ENCODE measurements around the gene MINDY1.

The MINDY1 gene

DNA sequence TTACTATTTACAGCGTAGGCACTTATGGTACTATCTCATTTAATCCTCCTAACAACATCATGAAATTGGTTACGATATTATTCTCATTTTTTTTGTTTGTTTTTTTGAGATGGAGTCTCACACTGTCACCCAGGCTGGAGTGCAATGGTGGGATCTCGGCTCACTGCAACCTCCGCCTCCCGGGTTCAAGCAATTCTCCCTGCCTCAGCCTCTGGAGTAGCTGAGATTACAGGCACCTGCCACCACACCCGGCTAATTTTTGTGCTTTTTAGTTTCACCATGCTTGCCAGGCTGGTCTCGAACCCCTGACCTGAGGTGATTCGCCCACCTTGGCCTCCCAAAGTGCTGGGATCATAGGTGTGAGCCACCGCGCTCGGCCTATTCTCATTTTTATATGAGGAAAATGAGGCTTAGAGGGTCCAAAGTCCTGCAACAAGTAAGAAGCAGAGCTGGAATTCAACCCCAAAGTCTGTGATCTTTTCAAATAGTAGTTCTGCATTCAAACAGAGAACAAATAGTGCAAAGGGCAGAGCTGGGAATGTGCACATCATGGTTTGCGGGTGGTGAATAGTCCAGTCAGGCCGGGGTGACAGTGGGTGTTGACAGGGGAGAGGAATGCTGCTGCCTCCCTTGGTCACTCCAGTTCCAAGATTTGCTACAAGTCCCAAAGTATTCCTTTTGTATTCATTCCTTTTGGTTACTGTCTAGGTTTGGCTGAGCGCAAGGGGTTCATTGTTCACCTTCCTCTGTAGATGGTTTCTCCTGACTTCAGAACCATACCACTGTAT lies 6.2 kb upstream of the MINDY1 start:
- no peak for DNase-seq

DNA sequence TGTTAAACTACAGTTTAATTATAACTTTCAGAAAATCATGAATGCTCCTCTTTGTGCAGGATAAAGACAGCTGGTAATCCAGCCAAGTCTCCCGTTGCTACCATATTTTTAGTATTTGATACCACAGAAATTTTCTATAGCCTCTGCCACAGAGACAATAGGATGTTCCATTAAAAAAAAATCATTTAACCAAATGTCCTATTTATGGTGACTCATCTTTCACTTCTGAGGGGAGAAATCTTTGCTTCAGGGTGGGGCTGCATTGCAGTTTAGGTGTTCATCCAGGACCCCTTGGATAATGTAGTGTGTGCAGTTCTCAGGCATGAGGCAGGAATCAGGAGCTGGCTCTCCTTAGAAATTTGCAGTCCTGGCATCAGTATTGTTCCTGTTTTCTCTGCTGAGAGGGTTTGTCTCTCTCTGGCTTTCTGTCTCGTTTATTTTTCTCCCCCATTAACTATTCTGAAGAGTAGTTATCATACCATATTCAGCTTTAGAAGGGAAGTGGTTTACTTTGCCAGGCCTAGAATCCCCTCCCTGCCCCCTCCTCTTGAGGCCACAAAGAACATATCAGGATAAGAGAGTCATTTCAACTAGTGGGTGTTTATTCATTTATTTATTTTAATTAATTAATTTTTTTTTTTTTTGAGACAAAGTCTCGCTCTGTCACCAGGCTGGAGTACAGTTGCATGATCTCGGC lies 4.6 kb upstream of the MINDY1 start:
- no peak for DNase-seq

DNA sequence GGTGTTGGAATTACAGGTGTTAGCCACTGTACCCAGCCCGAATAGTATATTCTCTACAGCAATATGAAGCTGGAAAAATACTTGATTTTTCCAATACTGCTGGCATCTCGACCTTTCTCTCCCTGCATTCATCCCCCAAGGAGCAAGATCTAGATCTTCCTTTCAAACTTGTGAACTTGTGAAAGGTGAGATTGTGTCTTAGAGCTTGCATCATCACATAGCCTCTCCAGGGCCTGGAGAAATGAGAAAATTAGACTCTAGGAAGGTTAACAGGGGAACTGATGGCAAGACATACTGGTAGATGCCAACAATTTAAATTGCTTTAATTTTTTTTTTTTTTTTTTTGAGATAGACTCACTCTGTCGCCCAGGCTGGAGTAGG lies 3.6 kb upstream of the MINDY1 start:
- DNase-seq: no peak

DNA sequence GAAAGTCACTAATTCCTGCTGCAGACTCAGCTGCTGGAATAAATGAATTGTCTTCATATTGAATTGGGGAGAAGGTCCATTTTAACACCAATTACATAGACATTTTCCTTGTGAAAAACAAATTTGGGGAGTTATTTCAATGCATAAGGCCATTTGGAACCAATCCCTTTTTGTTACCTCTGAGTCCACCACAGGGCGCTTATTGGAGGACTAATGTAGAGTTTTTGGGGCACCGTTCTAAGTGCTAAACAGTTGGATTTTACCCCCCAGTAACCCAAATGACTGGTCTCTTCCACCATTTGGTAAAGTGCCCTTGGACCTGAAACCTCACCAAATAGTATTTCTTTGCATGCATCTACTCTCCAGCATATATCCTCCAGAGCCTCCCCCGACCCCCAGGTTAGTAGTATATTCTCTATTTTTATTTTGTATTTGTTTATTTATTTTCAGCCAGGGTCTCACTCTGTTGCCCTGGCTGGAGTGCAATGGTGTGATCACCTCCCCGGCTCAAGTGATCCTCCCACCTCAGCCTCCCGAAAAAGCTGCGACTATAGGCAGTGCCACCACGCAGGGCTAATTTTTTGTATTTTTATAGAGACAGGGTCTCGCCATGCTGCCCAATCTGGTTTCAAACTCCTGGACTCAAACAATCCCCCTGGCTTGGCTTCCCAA lies 3.1 kb upstream of the MINDY1 start:
- DNase-seq: no peak

DNA sequence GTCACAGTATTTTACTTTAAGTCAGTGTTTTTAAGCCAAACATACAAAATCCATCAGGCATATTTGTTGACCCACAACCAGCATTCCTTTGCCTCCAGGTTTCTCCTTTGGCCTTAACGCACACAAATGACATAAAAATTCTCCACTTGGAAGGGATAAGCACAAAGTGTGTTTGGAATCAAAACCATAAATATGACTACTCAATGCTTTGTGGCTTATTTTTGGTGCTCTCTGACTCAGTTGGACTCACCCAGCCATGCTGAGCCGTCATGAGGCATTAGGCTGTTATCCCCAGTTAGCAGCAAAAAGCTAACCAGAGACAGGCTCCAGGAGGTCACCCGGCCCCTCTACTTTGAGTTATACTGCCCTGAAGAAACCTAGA lies 2.5 kb upstream of the MINDY1 start:
- DNase-seq: no peak

DNA sequence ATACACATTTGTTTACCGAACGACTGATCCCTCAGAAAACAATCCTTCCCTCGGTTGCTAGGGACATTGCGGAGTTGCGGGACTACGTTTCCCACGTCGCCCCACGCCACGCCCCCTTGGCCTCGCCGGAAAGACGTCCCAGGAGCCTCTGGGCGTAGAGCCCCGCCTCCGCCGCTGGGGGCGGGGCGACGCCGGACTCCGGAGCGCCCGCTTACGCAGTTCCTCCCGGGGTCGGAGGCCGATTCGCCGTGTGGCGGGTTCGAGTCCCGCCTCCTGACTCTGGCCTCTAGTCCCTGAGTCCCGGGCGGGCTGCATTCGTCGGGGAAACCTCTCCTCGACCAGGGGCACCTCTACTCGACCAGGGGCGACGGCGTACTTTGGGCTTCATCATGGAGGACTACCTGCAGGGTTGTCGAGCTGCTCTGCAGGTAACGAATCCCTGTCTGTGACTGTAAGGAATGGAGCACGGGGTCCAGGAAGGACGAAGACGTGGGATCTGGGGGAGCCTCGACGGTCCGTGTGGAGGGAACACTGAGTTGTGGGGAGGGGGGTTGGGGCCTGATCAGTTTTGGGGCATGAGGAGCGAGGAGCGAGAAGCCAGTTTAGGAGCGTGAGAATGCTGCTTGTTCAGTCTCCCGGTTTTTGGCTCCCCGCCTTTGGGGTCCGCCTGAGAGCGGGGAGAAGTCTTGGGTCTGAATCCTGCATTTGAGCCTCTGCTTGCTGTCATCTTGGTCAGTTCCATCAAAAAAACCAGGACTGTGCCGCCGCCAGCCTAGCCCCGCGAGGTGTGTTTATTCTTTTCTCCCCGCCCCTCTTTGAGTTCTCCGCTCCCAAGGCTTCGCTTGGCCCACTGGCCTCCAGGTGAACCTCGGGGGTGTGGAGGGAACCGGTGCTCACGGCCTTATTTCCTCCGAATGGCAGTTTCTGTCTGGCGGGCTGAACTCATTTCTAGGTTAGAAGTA lies 1.8 kb upstream of the MINDY1 start, which contains the start of gene PRUNE1:
Gene PRUNE1, plus strand, starts transcription at position 206 of the 962 bp plus-strand sequence. Its CDS starts 184 bp downstream, at position 390.
- DNase-seq: peak; percentile 46 to 97 (median 88)

DNA sequence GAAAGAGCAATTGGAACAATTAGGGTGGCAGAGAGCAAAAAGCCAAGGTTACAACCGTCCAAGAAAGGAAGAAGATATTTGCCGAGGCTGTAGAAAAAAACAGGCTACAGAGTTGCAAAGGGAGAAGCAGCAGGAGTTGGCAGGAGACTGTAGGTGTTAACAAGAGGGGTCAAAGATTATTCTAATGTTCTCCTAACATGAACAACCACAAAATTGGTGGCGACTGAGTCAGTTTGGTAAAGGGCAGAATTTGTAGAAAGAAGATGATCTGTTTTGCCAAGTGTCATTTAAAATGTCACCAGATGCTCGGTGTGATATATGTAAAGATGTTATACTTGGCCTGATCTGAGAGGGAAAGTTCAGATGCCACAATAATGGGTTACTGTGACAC lies 1.1 kb upstream of the MINDY1 start:
- DNase-seq: no peak

DNA sequence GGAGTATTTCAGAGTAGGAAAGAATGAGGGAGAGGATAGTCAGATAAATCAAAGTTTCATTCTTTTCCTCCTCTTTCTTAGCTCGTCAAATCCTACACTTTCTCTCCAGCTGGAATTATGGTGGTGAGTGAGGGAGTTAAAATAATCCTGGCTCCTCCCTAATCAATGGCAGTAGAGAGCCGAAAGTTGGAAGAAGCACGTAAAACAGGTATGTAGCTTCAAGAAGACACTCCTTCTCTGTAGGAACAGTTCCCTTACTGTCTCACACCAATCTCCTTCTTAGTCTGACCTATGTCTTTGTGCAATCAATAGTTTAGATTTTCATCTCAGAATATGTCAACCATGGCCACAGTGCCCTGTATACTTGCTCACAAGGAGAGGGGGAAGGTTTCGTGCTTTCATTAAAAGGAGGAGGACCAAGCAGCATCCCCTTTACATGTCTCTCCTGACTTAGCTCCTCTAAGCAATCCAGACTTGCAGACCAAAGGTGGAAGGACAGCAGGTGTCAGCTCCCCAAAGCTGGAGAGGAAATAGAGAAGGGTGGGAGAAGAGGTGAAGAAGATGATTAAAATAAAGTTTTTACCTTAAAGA lies 878 bp downstream of the MINDY1 start:
- peak in 1 of 56 donors; percentile 29 for DNase-seq

DNA sequence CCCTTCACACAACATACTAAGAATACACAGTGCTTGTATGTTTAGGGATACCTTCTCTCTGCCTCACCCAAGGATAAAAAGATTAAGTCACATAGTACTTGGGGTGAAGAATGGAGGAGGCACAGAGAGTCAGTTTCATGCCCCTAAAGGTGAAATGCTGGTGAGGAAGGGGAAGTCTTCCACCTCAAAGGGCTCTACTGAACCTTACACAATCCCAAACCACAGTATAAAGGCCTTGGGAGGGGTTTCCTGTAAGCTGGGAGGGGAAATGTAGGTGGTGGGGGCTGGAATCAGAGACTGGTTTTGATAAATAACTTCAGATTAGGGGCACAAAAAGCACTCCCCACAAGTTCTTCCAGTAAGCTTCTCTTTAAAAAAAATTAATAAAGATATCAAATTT lies 3.5 kb downstream of the MINDY1 start:
- no peak for DNase-seq

DNA sequence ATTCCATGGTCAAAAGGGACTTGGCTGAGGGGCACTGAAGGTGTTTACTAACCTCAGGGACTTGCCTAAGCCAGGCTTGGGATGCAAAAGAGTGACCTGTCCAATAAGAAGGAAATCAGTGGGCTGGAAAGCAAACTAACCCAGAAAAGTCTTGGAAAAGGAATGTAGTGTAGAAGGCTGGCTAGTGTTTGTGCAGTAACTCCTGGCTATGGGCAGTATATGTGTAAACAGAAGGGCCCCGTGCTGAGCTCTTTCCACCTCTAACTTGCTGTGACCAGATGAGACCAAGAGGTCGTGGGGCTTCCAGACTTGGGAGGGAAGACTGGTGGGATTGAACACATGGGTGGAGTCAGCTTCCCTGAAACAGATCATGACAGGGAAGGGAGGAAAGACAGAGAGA lies 4.1 kb downstream of the MINDY1 start:
- no peak for DNase-seq

DNA sequence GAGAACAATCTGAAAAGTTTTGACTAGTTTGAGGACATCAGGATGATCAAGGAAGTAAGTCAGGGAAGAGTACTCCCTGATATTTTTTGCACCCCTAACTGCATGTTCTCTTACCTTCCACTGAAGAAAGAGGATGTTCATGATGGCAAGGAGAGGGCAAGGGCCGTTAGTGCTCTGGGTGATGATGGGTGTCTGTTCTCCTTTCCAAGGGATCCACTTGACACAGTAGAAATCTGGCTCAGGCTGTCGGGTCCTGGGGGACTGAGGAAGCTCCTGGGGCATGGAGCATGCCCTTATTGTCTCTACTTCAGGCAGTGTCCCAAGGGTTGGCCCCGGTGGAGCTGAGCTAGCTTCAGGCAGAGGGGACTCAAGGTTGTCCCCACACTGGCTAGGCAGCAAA lies 4.7 kb downstream of the MINDY1 start:
- no peak for DNase-seq

DNA sequence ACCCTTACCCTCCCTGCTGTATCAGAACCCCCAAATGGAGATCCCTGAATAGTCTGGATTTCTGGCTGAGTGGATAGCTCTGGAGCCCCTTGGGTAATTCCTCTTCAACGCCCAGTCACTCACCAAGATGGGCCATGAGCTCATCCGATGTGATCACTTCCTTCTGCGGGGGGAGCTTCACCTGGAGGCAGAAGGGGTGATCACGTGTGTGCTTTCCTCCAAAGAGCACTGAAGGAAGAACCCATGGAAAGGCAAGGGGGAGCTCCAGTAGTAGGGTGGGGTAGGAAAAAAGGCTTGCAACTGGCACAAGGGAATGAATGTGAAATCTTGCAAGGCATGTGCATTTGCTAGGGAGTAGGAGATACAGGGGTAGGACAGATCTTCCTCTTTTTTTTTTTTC lies 5.1 kb downstream of the MINDY1 start:
- DNase-seq: no peak

DNA sequence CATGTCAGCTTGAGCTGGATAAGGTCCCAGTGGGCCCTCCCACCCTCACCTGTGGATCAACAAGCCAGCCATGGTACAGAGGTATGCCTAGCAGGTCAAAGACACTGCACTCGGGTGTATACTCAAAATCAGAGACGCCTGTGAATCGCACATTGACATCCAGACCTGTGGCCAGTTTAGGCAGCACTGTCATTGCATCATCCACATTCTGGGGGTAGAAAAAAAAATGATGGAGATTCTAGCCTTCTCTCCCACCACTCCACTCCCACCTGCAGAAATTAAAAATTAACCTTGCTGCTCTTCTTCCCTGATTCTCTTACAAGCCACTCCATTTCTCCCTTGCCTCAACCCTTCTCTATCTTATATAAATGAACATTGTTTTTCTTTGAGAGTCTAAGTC lies 6.3 kb downstream of the MINDY1 start:
- no peak for DNase-seq

DNA sequence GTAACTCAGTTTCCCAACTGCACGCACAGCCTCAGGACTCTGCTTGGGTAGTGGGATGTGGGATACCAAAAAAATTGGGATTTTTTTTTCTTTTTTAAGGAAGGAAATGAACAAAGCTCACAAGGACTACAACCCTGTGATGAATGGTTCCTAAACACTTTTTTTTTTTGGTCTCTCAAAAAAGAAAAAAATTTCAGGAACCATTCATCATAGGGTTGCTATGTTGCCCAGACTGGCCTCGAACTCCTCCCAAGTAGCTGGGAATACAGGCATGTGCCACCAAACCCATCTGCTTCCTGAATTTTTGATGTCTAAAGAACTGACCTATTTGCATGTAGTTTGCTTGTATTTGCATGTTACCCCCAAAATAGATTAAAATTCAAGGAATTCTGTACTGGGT lies 6.8 kb downstream of the MINDY1 start:
- no peak for DNase-seq

DNA sequence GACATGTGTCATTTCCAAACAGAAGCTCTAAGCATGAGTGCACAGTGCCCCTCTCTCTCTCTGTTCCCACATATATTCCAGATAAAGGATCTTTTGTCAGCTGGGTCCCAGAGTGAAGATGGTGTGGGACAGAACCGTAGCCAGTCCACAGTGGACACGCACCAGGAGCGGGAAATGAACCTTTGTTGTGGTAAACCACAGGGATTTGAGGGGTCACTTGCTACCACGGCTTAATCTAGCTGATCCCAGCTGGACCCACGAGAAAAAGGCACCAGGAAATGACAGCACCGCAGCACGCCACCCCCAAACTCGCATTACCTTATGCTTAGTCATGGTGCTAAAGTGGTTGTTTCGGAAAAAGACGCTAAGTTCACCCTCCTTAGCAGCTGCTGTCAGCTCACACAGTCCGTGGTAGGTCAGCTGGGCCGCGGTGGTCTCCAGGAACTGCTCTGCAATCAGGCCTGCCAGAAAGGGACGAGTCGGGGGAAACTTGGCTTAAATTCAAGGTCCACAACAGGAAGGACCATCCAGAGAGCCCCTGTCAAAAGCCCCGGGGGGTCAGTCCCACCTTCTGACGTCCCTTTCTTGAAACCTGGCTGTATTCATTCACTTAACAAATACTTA lies 7.5 kb downstream of the MINDY1 start:
- DNase-seq: peak in 16 of 56 donors; percentile 9 to 52 (median 27)

DNA sequence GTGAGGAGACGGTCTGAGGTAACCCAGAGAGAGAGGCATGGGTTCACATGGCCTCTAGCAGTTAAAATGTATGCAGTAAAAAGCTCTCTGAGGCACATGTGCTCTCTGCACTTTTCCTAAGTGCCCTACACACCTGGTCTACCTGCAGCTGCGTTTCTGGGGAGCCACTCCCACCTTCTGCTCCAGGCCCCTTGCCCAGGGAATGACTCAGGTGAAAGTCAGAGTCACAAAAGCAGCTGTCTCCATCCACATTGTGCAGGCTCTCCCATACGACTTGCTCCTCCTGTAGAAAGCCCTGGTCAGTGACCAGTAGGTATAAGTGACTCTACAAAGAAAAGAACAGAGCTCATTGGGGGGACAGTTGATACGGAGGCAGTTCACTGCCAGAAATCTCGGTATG lies 8.8 kb downstream of the MINDY1 start:
- no peak for DNase-seq

DNA sequence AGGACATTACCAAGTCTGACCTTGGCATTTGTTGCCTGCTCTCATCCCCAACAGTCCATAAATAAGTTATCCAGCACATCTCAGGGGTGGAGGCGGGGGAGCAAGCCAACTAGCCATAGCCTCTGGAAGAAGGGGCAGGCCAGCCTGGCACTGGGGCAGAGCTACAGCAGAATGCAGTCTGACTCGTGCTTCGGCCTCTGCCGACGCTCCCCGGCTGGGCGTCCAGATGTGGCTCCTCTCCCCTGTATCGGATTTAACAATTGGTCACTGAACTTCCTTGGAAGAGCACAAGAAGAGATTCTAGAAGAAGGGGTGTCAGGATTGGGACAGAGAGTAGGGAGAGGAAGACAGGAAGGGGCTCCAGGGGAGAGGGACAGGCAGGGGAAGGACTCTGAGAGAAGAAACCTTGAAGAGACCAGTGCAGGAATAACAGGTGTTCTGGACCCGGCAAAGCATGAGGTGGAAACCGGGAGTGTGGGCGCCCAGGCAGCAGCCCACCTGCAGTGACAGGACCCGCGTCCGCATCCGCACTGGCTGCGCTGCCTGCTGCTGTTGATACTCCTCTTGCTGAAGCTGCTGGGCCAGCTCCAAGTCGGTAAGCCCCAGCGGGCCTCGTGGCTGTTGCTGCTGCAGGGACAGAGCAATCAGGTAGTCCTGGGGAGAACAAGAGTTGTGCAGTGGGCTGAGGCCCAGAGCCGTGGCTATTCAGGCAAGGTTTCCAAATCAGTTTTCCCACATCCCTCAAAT lies 9.4 kb downstream of the MINDY1 start:
- no peak for DNase-seq

DNA sequence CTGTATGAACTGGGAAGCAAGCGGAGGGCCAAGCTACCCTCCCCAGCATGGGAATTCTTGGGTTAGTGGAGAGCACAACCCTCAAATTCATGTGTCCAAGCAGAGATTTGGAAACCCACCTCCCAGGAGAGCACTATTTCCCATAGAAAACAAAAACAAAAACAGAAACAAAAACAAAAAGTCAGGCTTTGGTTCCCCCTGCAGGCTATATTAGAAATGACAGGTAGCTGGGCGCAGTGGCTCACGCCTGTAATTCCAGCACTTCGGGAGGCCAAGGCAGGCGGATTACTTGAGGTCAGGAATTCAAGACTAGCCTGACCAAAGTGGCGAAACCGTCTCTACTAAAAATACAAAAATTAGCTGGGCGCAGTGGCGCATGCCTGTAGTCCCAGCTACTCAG lies 10.8 kb downstream of the MINDY1 start:
- peak in 17 of 56 donors; percentile 8 to 62 (median 17) for DNase-seq

DNA sequence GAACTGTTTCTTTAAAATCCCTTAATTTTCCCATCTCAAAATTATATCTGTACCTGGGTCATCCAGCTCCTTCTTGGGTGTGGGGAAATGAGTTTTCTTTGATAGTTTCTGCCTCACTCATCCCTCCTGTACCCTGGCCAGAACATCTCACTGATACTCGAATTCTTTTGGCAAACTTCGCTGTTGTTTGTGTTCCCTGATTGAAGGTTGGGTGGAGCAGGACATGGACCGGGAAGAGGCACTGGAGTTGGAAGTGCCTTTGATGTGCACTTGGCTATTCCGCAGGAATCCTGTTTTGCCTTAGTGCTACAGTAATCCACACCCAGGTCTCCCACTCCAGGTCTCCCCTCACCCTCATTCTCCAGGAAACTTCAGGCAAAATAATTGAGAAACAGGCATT lies 11.2 kb downstream of the MINDY1 start:
- no peak for DNase-seq

DNA sequence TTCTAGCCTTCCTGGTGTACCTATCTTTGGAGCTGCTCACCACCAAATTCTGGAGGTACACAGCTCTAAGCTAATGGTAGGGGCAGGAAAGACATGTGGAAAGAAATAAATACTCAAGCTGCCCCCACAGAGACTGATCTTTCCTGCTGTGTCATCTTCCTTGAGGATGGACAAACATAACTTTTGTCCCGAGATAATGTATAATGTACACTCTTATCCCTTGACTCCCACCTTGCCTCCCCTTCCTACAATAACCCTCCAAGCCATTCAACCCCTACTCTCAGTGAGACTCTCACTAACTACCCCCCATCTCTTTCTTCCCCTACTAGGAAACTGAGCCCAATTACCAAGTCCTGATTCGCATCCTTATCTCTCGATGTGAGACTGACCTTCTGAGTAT lies 12.5 kb downstream of the MINDY1 start:
- DNase-seq: no peak
